Activated naive CD4-positive, alpha-beta T cell treated with anti-CD3 and anti-CD28 coated beads for 36 hours (primary cell): ENCODE data around the gene ARMC2. TPM values are rescaled to one million over a fixed set of nuclear protein-coding genes. Genes with fewer than 3 reads are reported as not detected.
"Not testable (repeated sequence)": the region's sequence is repeated elsewhere in the genome, so short reads cannot be mapped to it uniquely, and the experiment has no call there.

Experiments used
- CTCF ChIA-PET: fragments of 350-600 bp; sonication (Branson Sonifier 250); formaldehyde crosslinking; loops from one replicate; lab custom pipeline; 2021; ENCODE audit warnings: antibody characterized with exemption; lab: Charles Lee
- DNase-seq: peaks from one replicate; pipeline ENCODE4 v3.0.0-alpha.2; 2020
- H3K27ac Mint-ChIP-seq: one replicate; pipeline ENCODE4 v1.8.0; 2021; ENCODE audit warnings: mild to moderate bottlenecking, mixed read lengths
- H3K27me3 Mint-ChIP-seq: one replicate; pipeline ENCODE4 v1.8.0; 2021; ENCODE audit warnings: low read depth, mixed read lengths
- H3K36me3 Mint-ChIP-seq: one replicate; pipeline ENCODE4 v1.8.0; 2021; ENCODE audit warnings: low read depth, mixed read lengths
- H3K4me1 Mint-ChIP-seq: one replicate; pipeline ENCODE4 v1.8.0; 2021; ENCODE audit warnings: low read depth, mixed read lengths
- H3K4me3 Mint-ChIP-seq: one replicate; pipeline ENCODE4 v1.8.0; 2021; ENCODE audit warnings: mild to moderate bottlenecking, moderate library complexity, mixed read lengths
- H3K9me3 Mint-ChIP-seq: one replicate; pipeline ENCODE4 v1.8.0; 2021; ENCODE audit warnings: mixed read lengths
- intact Hi-C: fragments of 100-400 bp; cut with micrococcal nuclease; formaldehyde crosslinking; loops from one replicate; pipeline ENCODE4 v1.15.1; 2023
- total RNA-seq, 2 experiments: library from RNA; stranded (reverse); gene quantifications; one replicate each; pipeline ENCODE4 v1.2.3, GENCODE V29; 2021

The ARMC2 gene
- total RNA-seq, 2 experiments from 2014 or later, result 3.6 to 3.9 TPM

DNA sequence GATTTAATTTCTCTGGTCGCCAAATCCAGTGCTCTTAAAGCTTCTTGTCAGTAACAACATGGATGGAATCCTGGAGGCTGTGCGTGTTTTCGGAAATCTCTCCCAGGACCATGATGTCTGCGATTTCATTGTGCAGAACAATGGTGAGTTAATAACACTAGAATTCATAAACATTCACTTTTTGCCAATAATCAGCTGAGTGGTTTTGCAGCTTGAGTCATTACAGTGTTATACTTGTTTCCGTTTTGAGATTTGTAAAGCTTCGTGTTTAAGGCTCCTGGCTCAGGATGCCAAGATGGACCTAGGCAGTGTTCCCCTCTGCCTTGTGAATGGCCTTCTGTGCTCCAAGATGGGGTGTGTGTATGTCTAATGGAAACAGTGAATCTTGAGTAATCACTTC is 113.8 kb downstream of the ARMC2 start:
- peaks cover 4% of the 10 kb centered on the region for H3K4me1 Mint-ChIP-seq
- H3K4me3 Mint-ChIP-seq, result no peak overlapping the region
- intact Hi-C loops, result no loop called here
- H3K36me3 Mint-ChIP-seq, result no peaks in the 10 kb centered on the region
- no peaks in the 10 kb centered on the region for H3K9me3 Mint-ChIP-seq
- H3K27ac Mint-ChIP-seq, result no peak overlapping the region
- CTCF ChIA-PET, result no interaction called here
- no peaks in the 10 kb centered on the region for H3K27me3 Mint-ChIP-seq
- no peak for DNase-seq

DNA sequence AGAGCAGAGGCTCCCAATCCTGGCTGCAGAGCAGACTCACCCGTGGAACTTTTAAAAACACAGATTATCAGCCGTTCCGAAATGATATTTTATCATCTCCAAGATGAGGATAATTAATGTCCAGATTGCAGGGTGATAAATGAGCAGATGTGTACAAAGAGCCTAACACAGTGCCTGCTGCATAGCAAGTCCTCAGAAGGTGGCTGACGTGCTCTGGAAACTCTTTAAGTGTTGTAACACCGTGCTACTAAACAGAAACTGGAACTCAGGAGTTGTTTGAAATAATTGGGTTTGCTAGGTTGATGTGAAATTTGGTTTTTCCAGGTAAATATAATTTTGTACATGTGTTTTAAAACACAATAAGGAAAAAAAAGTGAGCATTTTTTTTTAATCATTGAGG is 118.0 kb downstream of the ARMC2 start:
- CTCF ChIA-PET, result interaction anchor here (0.8 kb wide), 1 partner anchor 19 kb away, joined by 3 read pairs; no protein-coding TSS in a partner anchor
- DNase-seq, result no peak
- no peaks in the 10 kb centered on the region for H3K36me3 Mint-ChIP-seq
- no peaks in the 10 kb centered on the region for H3K9me3 Mint-ChIP-seq
- no peak overlapping the region for H3K4me3 Mint-ChIP-seq
- peaks cover 2% of the 10 kb centered on the region for H3K4me1 Mint-ChIP-seq
- no peak overlapping the region for H3K27ac Mint-ChIP-seq
- intact Hi-C loops, result no loop called here
- H3K27me3 Mint-ChIP-seq, result no peaks in the 10 kb centered on the region

DNA sequence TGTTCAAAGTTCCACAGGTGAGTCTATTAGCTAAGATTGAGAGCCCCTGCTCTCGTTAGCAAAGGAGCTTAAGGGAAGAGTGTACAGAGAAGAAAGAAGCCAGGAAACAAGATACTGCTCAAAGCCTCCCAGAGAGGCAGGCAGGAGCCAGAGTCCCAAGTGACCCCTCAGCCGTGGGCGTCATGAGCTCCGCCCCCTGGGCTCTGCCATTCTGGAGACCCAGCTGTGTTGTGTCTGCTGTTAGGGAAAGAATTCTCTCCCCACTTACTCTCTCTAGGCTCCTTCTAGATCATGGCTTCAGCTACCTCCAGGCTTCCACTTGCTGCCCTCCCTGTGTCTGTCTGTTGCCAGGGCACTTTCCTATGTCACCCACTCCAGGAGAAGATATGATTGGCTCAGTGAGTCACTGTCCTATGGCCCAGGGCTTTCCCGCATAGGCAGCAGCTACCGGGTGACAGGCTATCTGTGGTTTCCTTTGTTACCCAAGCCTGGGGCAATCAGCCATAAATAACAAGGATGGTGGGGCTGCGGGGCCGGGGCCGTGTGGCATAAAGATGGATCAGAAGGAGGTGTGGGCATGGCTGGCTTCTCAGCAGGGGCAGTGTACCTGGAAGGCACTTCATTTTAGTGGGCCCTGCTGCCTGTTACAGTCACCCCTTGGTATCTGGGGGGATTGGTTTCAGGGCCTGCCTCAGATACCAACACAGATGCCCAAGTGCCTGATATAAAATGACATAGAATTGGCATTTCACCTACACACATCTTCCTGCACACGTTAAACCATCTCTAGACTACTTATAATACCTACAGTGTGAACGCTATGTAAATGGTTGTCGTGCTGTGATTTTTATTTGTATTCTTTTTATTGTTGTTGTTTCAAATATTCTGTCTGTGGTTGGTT is 118.9 kb downstream of the ARMC2 start:
- peak; percentile 22 for DNase-seq
- Mint-ChIP-seq H3K27me3 (no peaks in the 10 kb centered on the region), H3K27ac (no peak overlapping the region), H3K4me3 (no peak overlapping the region), H3K9me3 (no peaks in the 10 kb centered on the region), H3K36me3 (no peaks in the 10 kb centered on the region), H3K4me1 (peaks cover 2% of the 10 kb centered on the region)
- intact Hi-C loops, result no loop called here
- CTCF ChIA-PET, result interaction anchor here (0.8 kb wide), 1 partner anchor 19 kb away, joined by 3 read pairs; no protein-coding TSS in a partner anchor

DNA sequence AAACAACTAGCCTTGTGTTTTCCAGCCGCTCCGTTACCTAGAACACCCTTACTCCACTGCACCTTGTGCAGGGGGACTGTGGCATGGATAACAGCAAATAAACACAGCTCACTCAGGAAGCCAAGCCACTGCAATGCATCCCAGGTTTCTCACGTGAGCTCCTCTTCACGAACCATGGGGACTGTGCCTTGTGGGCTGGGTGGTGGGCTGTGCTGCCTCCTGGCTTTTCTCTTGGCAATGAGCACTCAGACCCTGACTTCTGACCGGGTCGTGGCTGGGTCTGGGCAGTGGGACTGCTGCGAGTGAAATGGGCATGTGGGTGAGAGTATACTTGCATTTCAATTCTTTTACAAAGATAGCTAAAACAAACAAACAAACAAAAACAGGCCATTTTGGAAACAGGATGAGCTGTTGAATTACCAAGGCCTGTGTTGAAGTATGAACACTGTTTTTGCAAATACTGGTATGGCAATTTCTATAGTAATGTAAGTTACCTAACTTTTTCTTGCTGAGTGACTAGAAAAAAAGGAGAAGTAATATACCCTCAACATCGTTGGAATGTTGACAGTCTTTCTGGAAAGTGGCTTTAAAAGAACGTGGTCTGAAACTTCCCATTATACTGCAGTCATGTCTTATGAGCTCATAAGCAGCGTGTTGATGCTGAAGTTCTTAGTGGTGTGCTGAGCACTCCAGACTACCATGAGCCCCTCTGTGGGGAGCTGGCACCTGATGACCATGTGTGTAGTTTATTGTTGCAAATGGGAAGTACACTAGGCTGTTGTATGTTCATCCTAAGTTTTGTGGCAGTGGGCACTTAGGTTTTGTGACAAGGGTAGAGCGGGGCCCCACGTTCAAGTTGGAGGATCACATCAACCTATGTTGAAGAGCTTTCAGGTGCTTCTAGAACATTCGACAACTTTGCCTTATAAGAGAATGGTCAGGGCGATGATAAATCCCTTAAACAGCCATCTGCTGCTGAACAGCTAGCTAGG is 120.4 kb downstream of the ARMC2 start:
- H3K27me3 Mint-ChIP-seq, result no peaks in the 10 kb centered on the region
- H3K9me3 Mint-ChIP-seq, result no peaks in the 10 kb centered on the region
- no peak overlapping the region for H3K27ac Mint-ChIP-seq
- CTCF ChIA-PET, result interaction anchor here (0.5 to 1.4 kb wide), 3 partner anchors 9 to 104 kb away, joined by 3 to 4 read pairs (median 3); no protein-coding TSS in a partner anchor
- no peak overlapping the region for H3K4me3 Mint-ChIP-seq
- no peaks in the 10 kb centered on the region for H3K36me3 Mint-ChIP-seq
- intact Hi-C loops, result no loop called here
- H3K4me1 Mint-ChIP-seq, result peaks cover 2% of the 10 kb centered on the region
- no peak for DNase-seq

DNA sequence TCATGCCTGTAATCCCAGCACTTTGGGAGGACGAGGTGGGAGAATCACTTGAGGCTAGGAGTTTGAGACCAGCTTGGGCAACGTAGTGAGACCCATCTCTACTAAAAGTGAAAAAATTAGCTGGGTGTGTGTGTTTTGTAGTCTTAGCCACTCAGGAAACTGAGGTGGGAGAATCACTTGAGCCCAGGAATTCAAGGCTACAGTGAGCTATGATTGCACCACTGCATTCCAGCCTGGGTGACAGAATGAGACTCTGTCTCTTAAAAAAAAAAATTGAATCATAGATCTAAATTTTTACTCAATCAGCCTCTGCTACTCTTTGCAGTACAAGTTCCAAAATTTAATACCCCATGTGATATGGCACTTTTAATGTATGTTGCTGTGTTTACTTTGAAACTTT is 121.6 kb downstream of the ARMC2 start:
- H3K4me1 Mint-ChIP-seq, result peaks cover 2% of the 10 kb centered on the region
- no peak overlapping the region for H3K4me3 Mint-ChIP-seq
- no peaks in the 10 kb centered on the region for H3K36me3 Mint-ChIP-seq
- no peak overlapping the region for H3K27ac Mint-ChIP-seq
- DNase-seq, result no peak
- CTCF ChIA-PET, result interaction anchor here (1.4 kb wide), 1 partner anchor 103 kb away, joined by 4 read pairs; no protein-coding TSS in a partner anchor
- intact Hi-C loops, result no loop called here
- H3K27me3 Mint-ChIP-seq, result no peaks in the 10 kb centered on the region
- H3K9me3 Mint-ChIP-seq, result no peaks in the 10 kb centered on the region

DNA sequence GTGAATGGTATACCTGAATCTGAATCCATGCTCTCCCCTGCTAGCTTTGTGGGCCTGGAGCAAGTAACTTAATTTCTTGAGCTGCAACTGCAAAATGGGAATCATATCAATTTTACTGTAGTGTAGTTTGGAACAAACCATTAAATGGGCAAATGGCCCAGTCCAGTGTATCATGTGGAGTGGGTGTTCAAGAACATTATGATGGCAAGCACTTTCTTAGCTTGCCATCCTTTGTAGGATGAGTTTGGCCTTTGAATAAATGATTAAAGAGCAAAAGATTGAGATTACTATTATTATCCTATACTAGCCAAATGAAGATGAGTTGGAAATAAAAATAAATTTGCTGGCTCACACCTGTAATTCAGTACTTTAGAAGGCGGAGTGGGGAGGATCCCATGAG is 126.0 kb downstream of the ARMC2 start:
- Mint-ChIP-seq H3K27me3 (no peaks in the 10 kb centered on the region), H3K4me3 (no peak overlapping the region), H3K27ac (no peak overlapping the region), H3K9me3 (peaks cover 30% of the 10 kb centered on the region), H3K36me3 (peaks cover 7% of the 10 kb centered on the region), H3K4me1 (no peaks in the 10 kb centered on the region)
- DNase-seq, result no peak
- intact Hi-C loops, result no loop called here
- CTCF ChIA-PET, result no interaction called here

DNA sequence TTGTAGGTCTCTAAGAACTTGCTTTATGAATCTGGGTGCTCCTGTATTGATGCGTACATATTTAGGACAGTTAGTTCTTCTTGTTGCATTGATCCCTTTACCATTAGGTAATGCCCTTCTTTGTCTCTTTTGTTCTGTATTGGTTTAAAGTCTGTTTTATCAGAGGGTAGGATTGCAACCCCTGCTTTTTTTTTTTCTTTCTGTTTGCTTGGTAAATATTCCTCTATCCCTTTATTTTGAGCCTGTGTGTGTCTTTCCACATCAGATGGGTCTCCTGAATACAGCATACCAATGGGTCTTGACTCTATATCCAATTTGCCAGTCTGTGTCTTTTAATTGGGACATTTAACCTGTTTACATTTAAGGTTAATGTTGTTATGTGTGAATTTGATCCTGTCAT is 130.4 kb downstream of the ARMC2 start:
- H3K4me1 Mint-ChIP-seq, H3K4me3 Mint-ChIP-seq, H3K27ac Mint-ChIP-seq, CTCF ChIA-PET, intact Hi-C loops, DNase-seq, H3K27me3 Mint-ChIP-seq: not testable (repeated sequence)
- Mint-ChIP-seq H3K9me3 (peaks cover 46% of the 10 kb centered on the region), H3K36me3 (peaks cover 17% of the 10 kb centered on the region)

DNA sequence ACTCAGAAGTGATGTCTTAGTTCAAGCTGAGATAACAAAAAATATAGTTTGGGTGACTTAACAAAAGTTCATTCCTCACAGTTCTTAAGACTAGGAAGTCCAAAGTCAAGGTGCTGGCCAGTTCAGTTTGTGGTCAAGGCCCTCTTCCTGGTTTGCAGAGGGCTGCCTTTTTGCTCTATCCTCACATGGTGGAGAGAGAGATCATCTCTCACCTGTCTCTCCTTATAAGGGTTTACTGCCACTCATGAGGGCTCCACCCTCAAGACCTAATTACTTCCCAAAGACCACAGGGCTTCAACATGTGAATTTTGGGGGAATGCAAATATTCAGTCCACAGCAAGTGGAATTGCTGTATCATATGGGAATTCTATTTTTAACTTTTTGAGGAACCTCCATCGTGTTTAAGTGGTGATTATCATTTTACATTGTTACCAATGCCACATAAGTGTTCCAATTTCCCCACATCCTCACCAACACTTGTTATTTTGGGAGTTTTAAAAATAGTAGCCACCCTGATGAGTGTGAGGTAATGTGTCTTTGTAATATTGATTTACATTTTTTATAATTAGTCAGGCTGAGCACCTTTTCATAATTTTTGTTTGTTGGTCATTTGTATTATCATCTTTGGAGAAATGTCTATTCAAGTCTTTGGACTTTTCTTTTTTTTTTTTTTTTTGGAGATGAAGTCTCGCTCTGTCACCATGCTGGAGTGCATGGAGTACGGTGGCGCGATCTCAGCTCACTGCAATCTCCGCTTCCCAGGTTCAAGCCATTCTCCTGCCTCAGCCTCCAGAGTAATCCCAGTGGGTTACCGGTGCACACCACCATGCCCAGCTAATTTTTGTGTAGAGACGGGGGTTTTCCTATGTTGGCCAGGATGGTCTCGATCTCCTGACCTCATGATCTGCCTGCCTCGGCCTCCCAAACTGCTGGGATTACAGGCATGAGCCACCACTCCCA is 134.2 kb downstream of the ARMC2 start:
- intact Hi-C loops, result no loop called here
- Mint-ChIP-seq H3K4me3 (no peak overlapping the region), H3K27ac (no peak overlapping the region), H3K36me3 (peaks cover 19% of the 10 kb centered on the region), H3K27me3 (no peaks in the 10 kb centered on the region), H3K4me1 (no peaks in the 10 kb centered on the region), H3K9me3 (peaks cover 31% of the 10 kb centered on the region)
- CTCF ChIA-PET, result no interaction called here
- DNase-seq, result no peak

DNA sequence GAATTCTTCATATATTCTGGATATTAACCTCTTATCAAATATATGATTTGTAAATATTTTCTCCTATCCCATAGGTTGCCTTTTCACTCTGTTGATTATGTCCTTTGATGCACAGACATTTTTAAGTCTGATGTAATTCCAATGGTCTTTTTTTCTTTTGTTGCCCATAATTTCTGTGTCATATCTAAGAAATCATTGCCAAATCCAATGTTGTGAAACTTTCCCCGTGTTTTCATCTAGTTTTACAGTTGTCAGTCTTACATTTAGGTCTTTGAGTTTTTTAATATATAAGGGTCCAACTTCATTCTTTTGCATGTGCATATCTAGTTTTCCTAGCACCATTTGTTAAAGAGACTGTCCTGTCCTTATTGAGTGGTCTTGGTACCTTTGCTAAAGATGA is 134.9 kb downstream of the ARMC2 start:
- H3K4me3 Mint-ChIP-seq, result no peak overlapping the region
- intact Hi-C loops, result no loop called here
- H3K4me1 Mint-ChIP-seq, result no peaks in the 10 kb centered on the region
- peaks cover 14% of the 10 kb centered on the region for H3K36me3 Mint-ChIP-seq
- CTCF ChIA-PET, result no interaction called here
- H3K9me3 Mint-ChIP-seq, result peaks cover 23% of the 10 kb centered on the region
- no peaks in the 10 kb centered on the region for H3K27me3 Mint-ChIP-seq
- no peak for DNase-seq
- no peak overlapping the region for H3K27ac Mint-ChIP-seq

DNA sequence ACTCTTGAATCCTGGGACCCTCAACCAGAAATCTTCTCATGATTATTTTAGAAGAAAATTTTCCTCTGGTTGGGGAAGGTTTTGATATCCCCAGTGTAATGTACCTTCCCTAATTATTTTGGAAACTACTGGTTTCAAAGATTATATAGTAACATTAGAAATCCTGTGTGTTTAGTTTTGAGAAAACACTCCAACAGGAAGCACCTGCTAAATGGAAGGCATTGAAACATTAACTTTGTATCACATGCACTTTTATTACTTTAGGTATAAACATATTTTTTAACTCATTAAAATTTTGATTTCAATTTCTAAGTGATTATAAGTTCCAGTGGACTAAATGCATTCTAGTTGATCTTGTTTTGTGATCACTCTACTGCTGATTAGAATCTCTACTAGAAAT is 137.1 kb downstream of the ARMC2 start:
- H3K4me3 Mint-ChIP-seq, result no peak overlapping the region
- no peak overlapping the region for H3K27ac Mint-ChIP-seq
- CTCF ChIA-PET, result no interaction called here

DNA sequence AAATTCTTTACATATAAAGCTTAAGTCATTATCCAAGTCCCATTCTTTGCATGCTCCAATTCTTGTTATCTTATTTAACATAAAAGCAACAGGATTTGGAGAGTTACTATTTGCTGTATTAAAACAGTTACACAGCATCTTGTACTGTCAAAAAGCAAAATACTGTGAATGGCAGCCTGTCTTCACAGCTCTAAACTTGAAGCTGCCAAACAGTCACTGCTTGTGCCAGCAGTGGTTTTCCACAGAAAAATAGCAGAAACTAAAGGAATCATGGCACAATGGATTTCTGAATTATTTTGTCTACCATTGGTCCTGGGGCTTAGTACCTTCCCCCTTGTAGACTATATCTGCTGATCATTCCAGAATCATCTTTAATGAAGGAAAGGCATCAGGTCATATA is 138.9 kb downstream of the ARMC2 start:
- H3K4me3 Mint-ChIP-seq, result no peak overlapping the region
- no peak for DNase-seq
- CTCF ChIA-PET, result interaction anchor here (1.5 kb wide), 1 partner anchor 72 kb away, joined by 4 read pairs; no protein-coding TSS in a partner anchor
- no peak overlapping the region for H3K27ac Mint-ChIP-seq
- H3K36me3 Mint-ChIP-seq, result peaks cover 26% of the 10 kb centered on the region
- no peaks in the 10 kb centered on the region for H3K4me1 Mint-ChIP-seq
- intact Hi-C loops, result no loop called here
- no peaks in the 10 kb centered on the region for H3K27me3 Mint-ChIP-seq
- H3K9me3 Mint-ChIP-seq, result peaks cover 2% of the 10 kb centered on the region

More for the DNA sequence above, 137.1 kb downstream of the ARMC2 start:
- H3K9me3 Mint-ChIP-seq, result peaks cover 8% of the 10 kb centered on the region
- no peak for DNase-seq
- H3K4me1 Mint-ChIP-seq, result no peaks in the 10 kb centered on the region
- intact Hi-C loops, result no loop called here
- no peaks in the 10 kb centered on the region for H3K27me3 Mint-ChIP-seq
- H3K36me3 Mint-ChIP-seq, result peaks cover 15% of the 10 kb centered on the region
